GM21390 (cell line): ENCODE data around the gene PRTG.
A peak's percentile ranks its signal among the peaks of the same experiment; 100 is the strongest.
"Not testable (repeated sequence)": the region's sequence is repeated elsewhere in the genome, so short reads cannot be mapped to it uniquely, and the experiment has no call there.

Experiments
- ATAC-seq: cut with Tn5 transposase; IDR thresholded peaks from one replicate; pipeline ENCODE4 v1.9.1; 2021; ENCODE audit not compliant: unreplicated experiment

The PRTG gene

GRCh38 chr15:55638764-55639163 lies 104.2 kb downstream of the PRTG start:
- no peak for ATAC-seq

- no peak for ATAC-seq
Observed at GRCh38 chr15:55637086-55637485, 105.9 kb downstream of the PRTG start.

- ATAC-seq, result no peak
Observed at GRCh38 chr15:55633731-55634130, 109.2 kb downstream of the PRTG start.

GRCh38 chr15:55632434-55632833 lies 110.5 kb downstream of the PRTG start:
- ATAC-seq, result no peak

- ATAC-seq, result no peak
Observed at GRCh38 chr15:55630858-55631257, 112.1 kb downstream of the PRTG start.

- ATAC-seq, result no peak
Observed at GRCh38 chr15:55628369-55628730, 114.6 kb downstream of the PRTG start.

GRCh38 chr15:55627730-55628368 lies 115.1 kb downstream of the PRTG start:
- ATAC-seq, result no peak

GRCh38 chr15:55619783-55620182 lies 123.2 kb downstream of the PRTG start:
- ATAC-seq, result no peak

GRCh38 chr15:55618387-55618786 lies 124.6 kb downstream of the PRTG start:
- no peak for ATAC-seq

- no peak for ATAC-seq
Observed at GRCh38 chr15:55615445-55615844, 127.5 kb downstream of the PRTG start.

GRCh38 chr15:55613727-55614126 lies 129.2 kb downstream of the PRTG start:
- ATAC-seq, result no peak

GRCh38 chr15:55606214-55606613 lies 136.7 kb downstream of the PRTG start:
- no peak for ATAC-seq

- ATAC-seq, result no peak
Observed at GRCh38 chr15:55601374-55601773, 141.6 kb downstream of the PRTG start.

- ATAC-seq, result no peak
Observed at GRCh38 chr15:55599439-55599838, 143.5 kb downstream of the PRTG start.

GRCh38 chr15:55593019-55593418 lies 149.9 kb downstream of the PRTG start:
- not testable (repeated sequence) for ATAC-seq

- ATAC-seq, result no peak
Observed at GRCh38 chr15:55590788-55591187, 152.2 kb downstream of the PRTG start.

- ATAC-seq, result no peak
Observed at GRCh38 chr15:55589287-55589686, 153.7 kb downstream of the PRTG start.

GRCh38 chr15:55588815-55589115 lies 154.2 kb downstream of the PRTG start:
- ATAC-seq, result no peak

GRCh38 chr15:55588070-55588814 lies 154.7 kb downstream of the PRTG start, which contains the start of gene PYGO1:
Gene PYGO1 (minus strand): TSS chr15:55588345. CDS start chr15:55587883, 462 bp downstream.
- peak; percentile 82 for ATAC-seq

GRCh38 chr15:55587321-55588069 lies 155.5 kb downstream of the PRTG start:
- ATAC-seq, result peak; percentile 43

GRCh38 chr15:55586808-55587207 lies 156.1 kb downstream of the PRTG start:
- ATAC-seq, result no peak

GRCh38 chr15:55576943-55577342 lies 166.0 kb downstream of the PRTG start:
- ATAC-seq, result no peak
